ENCODE data around the gene NRM. TPM values are rescaled to one million over a fixed set of nuclear protein-coding genes. Genes with fewer than 3 reads are reported as not detected.

NRM gene
- total and polyA plus RNA-seq, 2 of the 13 experiments (the other 11 are each of a cell fraction or from before 2014, with no cell fraction given) = 12.5 to 16.0 TPM

- TF ChIP-seq ZFP1 (CRISPR knock-in tag; IDR thresholded peaks at IDR 0.05) (0 out of 2 replicates have a peak, but pooled peaks have one; percentile 7), ZNF660 (CRISPR knock-in tag; IDR thresholded peaks at IDR 0.05; ENCODE audit: borderline replicate concordance, low read depth) (no peak), ELF3 (CRISPR knock-in tag; IDR thresholded peaks at IDR 0.05) (no peak), ZNF83 (CRISPR knock-in tag; IDR thresholded peaks at IDR 0.05; ENCODE audit: borderline replicate concordance) (no peak), AKNA (CRISPR knock-in tag; IDR thresholded peaks at IDR 0.05; ENCODE audit: borderline replicate concordance) (no peak), ZNF564 (CRISPR knock-in tag; IDR thresholded peaks at IDR 0.05) (no peak), POLR2AphosphoS5 (IDR thresholded peaks at IDR 0.05; ENCODE audit: low read depth, low read length) (peak; percentile 65), EZH2 (conservative IDR thresholded peaks at IDR 0.05; ENCODE audit: low read depth, low read length) (no peak), GFI1 (CRISPR knock-in tag; IDR thresholded peaks at IDR 0.05; ENCODE audit: borderline replicate concordance) (no peak), HOXA3 (CRISPR knock-in tag; IDR thresholded peaks at IDR 0.05) (no peak), POLR2AphosphoS2 (IDR thresholded peaks at IDR 0.05; ENCODE audit: low read depth, low read length) (peak; percentile 78; the same call in 1 of the 2 replicates), SP4 (CRISPR knock-in tag; IDR thresholded peaks at IDR 0.05) (no peak), NCOR1 (IDR thresholded peaks at IDR 0.05; ENCODE audit: borderline replicate concordance, low read length) (no peak), TEAD2 (CRISPR knock-in tag; IDR thresholded peaks at IDR 0.05) (no peak), ZNF263 (CRISPR knock-in tag; IDR thresholded peaks at IDR 0.05) (no peak), GMEB2 (CRISPR knock-in tag; IDR thresholded peaks at IDR 0.05; ENCODE audit: low read depth) (no peak), DNMT3B (CRISPR knock-in tag; conservative IDR thresholded peaks at IDR 0.05) (no peak)
- TF ChIP-seq, protein P1, sequence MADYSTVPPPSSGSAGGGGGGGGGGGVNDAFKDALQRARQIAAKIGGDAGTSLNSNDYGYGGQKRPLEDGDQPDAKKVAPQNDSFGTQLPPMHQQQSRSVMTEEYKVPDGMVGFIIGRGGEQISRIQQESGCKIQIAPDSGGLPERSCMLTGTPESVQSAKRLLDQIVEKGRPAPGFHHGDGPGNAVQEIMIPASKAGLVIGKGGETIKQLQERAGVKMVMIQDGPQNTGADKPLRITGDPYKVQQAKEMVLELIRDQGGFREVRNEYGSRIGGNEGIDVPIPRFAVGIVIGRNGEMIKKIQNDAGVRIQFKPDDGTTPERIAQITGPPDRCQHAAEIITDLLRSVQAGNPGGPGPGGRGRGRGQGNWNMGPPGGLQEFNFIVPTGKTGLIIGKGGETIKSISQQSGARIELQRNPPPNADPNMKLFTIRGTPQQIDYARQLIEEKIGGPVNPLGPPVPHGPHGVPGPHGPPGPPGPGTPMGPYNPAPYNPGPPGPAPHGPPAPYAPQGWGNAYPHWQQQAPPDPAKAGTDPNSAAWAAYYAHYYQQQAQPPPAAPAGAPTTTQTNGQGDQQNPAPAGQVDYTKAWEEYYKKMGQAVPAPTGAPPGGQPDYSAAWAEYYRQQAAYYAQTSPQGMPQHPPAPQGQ (CRISPR knock-in tag; IDR thresholded peaks at IDR 0.05; ENCODE audit: borderline replicate concordance) = no peak
- TF ChIP-seq, protein P2, sequence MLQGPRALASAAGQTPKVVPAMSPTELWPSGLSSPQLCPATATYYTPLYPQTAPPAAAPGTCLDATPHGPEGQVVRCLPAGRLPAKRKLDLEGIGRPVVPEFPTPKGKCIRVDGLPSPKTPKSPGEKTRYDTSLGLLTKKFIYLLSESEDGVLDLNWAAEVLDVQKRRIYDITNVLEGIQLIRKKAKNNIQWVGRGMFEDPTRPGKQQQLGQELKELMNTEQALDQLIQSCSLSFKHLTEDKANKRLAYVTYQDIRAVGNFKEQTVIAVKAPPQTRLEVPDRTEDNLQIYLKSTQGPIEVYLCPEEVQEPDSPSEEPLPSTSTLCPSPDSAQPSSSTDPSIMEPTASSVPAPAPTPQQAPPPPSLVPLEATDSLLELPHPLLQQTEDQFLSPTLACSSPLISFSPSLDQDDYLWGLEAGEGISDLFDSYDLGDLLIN (CRISPR knock-in tag; IDR thresholded peaks at IDR 0.05; ENCODE audit: borderline replicate concordance) = no peak
- TF ChIP-seq, protein P3, sequence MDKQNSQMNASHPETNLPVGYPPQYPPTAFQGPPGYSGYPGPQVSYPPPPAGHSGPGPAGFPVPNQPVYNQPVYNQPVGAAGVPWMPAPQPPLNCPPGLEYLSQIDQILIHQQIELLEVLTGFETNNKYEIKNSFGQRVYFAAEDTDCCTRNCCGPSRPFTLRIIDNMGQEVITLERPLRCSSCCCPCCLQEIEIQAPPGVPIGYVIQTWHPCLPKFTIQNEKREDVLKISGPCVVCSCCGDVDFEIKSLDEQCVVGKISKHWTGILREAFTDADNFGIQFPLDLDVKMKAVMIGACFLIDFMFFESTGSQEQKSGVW (CRISPR knock-in tag; IDR thresholded peaks at IDR 0.05; ENCODE audit: borderline replicate concordance) = no peak
Measured at GRCh38 chr6:30724906-30725667, 34.3 kb upstream of the NRM start (continued).

Data from HepG2 (cell line).